Hematopoietic multipotent progenitor cell treated with erythropoietin and hydrocortisone succinate and interleukin-3 and kit ligand, for 6 days (in vitro differentiated cells): ENCODE measurements around the gene CCR6.
A peak's percentile ranks its signal among the peaks of the same experiment; 100 is the strongest.
"Not testable (repeated sequence)": the region's sequence is repeated elsewhere in the genome, so short reads cannot be mapped to it uniquely, and the experiment has no call there.

Experiments
- DNase-seq: peaks from one replicate; pipeline ENCODE4 v3.0.0-alpha.2; 2015

The CCR6 gene

DNA sequence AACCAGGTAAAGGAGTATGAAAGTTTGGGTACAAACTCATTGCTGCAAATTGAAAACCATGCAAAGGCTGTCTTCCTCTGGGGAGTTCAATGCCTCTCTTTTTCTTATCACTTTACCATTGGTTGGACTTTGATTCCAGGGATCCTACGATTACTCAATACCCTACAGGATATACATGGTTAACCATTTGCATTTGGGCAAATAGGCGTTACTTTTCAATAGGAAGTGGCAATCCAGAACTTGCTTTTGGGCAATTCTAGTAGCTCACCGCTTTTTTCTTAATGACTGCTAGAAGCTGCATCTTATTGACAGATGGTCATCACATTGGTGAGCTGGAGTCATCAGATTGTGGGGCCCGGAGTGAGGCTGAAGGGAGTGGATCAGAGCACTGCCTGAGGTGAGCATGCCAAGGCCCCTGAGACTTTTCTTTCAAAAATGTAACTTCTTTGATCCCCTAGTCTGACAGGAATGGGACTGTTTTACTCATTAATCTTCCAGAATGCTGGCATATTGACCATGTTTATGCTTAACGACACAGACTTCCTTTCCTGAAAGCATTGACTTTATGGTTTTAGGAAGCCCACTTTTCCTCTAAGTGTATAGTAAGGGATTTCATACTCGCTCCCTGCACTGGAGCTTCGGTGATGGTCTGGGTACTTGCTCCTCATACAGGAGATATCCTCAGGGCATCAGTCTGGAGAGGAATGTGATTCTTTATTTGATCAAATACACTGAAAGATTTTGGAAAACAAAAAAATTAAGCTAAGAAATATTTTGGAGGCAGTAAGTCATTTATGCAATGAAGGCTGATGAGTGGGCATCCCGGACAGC is at the start of gene CCR6:
CCR6 (plus strand) TSS at position 270 of the 831 bp plus-strand sequence. CDS start 13,039 bp downstream, outside the sequence.
- no peak for DNase-seq

DNA sequence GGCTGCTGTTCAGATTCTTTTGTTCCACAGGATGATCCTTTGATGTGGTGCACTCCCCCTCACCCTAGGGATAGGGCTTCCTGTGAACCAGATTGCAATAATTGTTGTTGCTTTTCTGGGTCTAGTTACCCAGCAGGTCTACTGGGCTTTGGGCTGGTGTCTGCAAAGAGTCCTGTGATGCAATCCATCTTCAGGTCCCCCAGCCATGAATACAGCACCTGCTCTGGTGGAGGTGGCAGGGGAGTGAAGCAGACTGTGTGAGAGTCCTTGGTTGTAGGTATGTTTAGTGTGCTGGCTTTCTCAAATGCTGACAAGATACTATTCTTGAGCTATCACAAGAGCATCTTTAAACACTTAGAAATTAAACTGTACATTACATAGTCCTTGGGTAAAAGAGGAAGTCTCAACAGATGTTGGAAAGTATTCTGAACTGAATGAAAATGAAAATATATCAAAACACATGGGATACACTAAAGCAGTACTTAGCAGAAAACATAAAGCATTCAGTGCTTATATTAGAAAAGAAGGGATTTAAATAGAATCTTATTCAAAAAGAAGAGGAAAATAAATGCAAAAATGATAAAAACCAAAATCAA is 49.1 kb upstream of the CCR6 start:
- no peak for DNase-seq

DNA sequence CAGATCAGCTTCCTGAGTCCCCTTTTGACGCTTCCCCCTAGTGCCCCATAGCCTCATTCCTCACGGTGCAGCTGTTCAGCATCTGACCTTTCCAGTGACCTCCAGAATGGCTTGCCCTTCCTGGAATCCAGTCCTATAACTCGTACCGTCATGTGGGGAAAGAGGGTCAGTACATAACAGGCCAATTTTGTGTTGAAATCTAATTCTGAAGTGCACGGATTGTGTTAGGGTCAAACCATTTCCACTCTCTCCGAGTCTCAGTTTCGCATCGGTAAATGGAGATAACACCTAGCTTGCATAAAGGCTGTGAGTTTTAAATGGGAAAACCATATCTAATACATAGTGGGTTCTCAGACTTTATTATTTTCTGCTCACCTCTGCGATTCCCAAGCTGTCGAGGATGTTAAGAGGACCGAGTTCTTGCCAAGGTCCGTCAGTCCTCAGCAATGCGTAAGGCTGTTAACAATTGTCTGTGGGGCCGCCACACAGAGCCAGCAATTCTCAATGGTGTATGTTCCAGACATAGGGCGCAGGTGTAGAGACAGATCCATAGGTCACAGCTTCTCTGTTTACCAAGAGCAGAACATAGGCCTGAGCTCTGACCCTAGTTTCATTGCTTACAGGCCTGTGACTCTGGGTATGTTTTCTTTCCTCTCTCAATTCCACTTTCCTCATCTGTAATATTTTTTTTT is 45.5 kb upstream of the CCR6 start:
- DNase-seq: no peak

DNA sequence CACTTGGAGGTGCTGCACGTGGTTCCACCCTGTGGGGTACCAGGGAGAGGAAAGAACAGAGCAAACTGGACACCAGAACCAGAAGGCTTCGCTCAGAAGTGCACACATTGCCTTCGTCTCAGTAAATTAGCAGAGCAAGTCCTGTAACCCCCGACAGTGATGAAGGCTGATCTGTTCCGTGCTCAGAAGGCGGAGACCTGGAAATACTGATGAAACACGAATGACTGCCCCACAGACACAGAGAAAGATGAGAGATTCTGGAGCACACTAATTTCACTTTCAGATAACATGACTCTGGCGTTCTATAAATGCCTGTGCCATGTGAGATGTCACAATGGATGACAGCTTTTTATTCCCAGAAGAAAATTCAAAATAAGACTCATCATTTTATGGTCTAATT is 44.2 kb upstream of the CCR6 start:
- no peak for DNase-seq

DNA sequence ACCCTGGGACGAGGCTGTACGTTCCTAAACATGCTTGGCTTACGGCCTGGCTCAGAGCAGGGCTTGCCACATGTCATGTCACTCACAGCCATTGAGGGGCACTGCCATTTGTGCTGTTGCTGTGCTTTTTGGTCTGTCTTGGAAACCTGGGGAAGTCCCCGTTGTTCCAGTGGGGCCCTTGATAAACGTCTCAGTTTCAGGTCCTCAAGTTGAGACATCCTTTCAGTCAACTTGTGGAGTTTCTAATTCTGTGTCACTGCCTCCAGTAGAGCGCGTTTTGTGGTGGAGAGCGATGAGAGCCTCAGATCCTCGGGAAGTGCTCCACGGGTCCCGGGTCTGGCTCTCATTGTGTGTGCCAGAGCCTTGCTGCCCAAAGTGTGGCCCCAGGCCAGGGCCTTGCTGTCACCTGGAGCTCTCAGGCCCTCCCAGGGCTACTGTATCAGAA is 43.0 kb upstream of the CCR6 start:
- no peak for DNase-seq

DNA sequence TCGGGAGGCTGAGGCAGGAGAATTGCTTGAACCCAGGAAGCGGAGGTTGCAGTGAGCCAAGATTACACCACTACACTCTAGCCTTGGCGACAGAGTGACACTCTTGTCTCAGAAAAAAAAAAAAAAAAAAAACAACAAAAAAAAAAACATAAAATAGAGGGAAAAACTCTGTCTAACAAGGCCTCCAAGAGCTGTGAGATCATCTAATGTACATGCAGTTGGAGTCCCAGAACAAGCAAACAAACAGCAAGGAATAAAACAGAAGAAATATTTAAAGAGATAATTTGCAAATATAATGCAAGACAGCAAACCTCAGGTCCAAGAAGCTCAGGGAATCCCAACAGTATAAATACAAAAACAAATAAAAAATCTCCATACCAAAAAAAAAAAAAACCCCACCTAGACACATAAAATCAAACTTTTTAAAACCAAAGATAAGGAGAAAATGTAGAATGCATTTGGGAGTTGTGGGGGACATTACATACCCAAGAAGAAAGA is 35.0 kb upstream of the CCR6 start:
- DNase-seq: no peak

DNA sequence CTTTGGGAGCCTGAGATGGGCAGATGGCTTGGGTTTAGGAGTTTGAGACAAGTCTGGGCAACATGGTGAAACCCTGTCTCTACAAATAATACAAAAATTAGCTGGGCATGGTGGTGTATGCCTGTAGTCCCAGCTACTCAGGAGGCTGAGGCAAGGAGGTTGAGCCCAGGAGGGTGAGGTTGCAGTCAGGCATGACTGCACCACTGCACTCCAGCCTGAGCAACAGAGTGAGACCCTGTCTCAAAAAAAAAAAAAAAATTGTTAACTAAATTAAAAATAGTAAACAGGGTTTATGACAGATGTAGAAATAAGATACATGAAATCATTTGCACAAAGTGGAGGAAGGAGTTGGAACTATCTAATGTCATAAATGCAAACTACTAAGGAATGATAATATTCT is 34.2 kb upstream of the CCR6 start:
- not testable (repeated sequence) for DNase-seq

DNA sequence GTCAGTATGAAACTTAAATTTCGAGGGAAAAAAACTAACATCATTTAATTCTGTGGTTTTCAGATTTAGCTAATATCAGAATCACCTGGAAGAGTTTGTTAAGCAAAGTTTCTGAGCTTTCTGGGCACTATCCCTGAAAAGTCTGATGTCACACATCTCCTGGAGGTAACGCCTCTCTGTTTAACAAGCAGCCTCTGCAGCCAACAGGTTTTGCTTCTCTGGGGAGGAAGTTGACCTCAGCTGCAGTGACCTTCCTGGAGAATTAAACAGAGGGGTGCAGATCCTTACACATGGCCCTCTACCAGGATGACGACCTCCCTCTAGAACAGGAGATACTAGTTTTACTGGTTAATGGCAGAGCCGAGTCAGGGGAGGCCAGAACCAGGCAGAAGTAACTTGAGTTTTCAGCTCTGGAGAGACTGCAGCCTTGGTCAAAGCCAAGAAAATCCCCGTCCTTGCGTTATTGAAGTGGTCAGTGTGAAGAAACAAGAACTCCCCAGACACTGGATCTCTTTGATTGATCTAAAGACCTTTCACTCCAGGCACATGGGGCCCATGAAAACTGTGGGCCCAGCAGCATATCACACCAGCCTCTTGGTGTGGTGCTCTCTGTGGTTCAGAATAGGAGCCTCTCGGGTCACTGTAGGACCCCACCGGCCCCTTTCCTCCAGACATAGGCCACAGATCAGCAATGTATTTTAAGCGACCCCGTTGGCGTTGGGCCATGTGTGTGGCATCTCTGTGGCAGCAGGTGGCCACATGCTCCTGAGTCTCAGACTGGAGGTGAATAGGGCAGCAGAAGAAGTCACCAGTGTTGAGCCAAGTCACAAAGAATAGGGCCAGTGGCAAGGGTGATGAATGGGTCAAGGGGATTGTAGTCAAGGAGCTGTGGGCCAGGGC is 33.4 kb upstream of the CCR6 start:
- no peak for DNase-seq

DNA sequence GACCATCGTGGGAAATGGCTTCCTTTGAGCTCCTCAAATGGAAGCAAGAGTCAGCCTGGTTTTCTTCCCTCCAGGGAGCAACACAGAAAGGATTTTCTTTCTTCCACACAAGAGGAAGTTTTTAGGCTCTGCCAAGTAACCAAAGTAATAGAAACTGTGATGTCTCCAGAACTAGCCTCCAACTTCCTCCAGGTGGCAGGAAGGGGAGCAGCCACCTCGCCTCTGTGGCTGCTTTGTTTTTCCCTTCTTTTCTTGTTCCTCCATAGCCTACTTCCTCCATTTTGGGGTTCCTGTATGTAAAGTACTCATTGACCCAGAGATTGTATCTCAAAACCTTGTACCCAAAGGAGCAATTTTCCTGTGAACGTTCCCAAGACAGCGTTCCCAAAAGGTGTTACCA is 32.7 kb upstream of the CCR6 start:
- no peak for DNase-seq

DNA sequence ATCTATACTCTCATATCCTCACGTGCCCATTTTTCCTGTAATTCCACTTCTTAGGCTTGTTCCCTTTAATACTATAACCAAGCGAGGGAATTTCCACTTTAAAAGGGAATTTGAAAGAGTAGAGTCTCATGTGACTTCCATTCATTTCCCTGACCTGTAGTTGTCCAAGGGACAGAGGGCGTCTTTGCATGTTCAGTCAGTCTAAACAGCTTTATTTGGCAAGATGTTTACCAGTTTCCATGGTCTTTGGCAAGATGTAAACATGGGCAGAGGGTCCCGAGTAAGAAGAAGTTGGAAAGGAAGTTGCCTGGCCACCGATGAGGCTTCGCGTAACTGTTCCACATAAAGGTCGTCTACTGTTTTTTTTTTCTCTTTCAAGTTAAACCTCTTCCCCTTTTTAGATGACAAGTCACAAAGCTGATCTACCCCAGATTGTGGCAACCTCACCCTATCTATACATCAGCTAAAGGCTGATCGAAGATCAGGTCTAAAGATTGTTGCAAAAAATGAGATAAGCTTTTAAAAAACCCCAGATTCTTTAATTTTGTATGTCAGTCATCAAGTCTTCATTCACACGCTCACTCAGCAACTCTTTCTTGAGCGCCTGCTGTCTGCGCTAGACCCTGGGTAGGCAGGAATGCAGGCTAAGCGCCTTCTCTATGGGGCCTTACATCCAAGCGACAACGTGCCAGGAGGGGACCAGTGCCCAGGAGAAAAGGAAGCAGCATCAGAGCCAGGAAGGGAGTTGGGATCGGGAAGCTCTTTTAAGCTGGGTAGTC is 31.7 kb upstream of the CCR6 start:
- peak; percentile 73 for DNase-seq

DNA sequence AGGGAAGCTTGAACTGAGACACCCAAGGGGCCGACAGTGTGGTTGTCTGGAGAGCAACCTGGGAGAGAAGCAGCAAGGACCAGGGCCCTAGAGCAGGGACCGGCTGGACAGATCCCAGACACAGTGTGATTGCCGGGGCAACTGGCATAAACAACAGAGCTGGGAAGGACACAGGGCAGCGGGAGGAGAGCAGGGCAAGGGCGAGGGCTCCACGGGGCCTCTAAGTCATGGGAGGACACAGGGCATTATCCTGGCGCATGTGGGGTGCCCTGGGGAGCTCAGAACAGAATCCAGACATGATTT is 31.1 kb upstream of the CCR6 start:
- no peak for DNase-seq

DNA sequence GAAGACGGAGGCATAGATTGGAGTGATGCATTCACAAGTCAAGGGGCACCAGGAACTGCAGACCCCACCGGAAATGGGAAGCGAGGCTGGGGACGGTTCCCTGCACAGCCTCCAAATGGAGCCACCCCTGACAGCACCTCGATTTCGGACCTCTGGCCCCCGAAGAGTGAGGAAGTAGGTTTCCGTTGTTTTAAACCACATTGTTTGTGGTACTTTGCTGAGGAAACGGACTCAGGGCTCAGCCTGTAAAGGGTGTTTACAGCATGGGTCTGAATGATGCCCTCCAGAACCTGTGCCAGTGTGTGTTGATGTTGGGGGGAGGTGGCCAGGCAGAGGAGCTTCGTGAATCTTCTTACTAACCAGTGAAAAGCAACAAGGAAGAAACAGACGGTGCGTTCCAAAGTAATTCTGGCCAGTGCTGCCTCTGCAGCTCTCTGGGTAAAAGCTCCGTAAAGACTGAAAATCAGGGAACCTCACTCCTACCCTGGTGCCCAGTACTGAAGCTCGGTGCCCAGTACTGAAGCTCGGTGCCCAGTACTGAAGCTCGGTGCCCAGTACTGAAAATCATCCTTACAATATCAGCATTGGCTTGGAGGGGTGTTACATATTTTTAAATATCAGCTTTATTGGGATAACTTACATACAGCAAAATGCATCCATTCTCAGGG is 30.1 kb upstream of the CCR6 start:
- DNase-seq: no peak

DNA sequence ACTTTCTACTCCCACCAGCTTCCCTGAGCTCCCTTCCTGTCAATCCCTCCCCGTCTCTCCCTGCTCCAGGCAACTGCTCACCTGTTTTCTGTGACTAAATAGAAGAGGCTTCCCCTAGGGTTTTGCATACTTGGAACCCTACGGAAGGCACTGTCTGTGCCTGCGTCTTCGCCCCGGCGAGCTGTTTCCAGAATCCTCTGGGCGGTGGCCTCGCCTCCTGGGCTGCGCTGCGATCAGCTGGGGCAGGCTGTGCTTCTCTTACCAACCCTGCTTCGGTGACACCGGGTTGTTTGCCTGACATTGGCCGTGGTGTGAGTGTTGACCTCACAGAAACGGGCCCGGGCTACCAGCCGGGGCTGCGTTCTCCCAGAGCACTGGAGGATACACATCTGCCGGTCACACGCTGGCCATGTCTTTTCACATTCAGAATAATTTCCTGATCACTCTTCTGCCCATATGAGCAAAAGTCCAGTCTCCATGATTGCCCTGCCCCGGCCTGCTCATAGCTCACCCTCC is 29.4 kb upstream of the CCR6 start:
- DNase-seq: no peak

DNA sequence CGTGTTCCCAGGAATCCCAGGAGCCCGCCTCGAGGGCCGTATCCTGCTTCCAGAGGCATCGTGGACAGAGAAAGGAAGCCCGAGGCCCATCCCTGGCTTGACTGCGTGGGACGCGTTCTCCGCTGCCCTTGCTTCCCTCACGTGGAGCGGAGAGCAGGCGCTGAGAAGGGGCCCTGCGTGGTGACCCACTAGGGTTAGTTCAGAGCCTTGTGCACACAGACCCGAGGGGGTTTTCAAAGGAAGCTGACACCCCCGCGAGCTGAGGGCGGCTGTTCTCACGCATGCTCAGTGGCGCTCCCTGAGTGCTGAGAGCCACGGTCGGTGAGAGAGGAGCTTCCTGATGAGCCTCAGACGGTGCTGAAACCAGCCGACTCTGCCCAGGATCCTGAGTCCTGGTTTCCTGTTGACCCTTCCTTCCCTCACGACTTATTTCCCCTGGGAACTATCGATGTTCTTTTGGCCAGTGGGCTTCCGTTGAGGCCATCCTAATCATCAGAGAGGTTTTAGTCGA is 28.9 kb upstream of the CCR6 start:
- DNase-seq: no peak

DNA sequence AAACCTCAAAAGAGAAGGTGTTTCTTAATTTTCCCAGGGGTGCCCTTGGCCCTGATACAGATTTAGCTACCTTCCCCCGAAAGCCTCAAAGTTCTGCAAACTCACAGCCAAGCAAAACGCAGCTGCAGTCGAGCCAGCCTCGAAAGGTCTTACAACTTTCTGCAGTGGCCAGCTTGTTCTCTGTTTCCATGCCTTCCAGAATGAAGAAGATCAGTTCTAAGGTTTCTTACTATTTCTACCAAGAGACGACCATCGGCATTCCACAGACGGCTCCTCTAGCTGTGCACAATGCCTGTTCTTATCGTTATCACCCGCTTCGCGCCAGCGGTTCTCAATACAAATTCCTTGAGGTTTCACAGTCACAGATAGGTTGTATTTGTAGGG is 28.5 kb upstream of the CCR6 start:
- no peak for DNase-seq

DNA sequence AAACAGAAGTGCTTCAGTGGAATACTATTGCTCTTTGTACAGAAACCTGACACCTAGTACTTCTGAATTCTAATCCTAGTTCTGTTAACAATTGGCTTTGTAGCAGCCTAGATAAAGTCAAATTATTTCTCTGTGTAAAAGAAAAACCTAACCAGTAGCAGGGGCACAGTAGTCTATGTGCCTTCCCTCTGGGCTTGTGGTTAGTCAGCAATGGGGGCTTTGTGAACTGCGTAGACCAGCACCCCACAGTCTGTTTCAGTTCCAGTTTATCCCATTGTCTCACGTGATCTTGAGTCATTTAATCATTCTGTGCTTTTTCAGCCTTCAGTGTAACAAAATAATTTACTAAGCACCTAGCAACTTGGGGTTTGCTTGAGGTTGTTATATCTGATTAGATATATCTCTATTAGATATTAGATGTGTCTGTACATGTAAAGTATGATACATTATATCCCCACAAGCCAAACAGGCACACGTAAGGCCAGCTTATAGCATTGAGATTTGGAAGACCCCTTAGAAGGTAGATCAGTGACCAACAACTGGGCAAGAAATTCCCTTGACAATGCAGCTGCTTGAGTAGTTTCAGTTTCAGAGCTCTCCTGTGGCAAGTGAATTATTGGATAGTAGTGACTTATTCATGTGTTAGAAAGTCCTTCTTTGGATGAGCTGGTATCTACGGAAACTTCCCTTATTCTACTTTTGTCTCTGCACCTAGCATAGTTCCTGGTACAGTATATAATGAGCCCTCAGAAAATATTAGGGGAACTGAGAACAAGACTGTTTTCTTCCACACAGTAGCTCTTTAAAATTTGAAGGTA is 27.9 kb upstream of the CCR6 start:
- DNase-seq: no peak

DNA sequence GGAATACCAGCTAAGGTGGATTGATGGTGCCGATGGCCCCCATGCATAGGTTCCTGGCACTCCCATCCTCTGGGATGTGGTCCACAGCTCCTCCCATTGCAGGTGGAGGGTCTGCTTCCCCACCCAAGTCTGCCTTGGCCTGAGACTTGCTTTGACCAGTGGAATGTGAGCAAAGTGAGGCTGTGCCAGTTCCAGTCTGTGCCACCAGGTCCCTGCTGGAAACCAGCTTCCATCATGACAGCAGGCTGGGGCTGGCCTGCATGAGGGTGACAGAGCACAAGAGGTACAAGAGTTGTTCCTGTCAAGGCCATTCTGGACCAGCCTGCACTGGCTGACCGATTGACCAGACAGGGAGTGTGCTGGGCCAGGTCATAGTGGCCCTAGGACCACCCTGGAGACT is 27.0 kb upstream of the CCR6 start:
- no peak for DNase-seq

DNA sequence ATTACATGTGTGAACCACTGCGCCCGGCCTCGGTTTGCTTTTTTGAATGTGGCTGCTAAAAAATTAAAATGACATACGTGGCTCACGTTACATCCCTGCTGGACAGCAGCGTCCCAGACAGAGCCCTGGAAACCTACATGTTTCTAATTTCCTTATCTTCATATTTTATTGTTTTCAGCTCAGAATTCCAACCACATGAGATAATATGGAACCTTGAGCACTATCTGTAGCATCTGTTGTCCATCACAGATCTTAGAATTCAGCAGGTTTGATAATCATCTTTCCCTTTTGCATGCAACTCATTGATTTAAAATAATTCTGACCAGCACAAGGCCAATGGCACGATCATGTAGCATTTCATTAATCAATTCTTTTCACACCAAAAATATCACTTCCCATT is 25.9 kb upstream of the CCR6 start:
- DNase-seq: no peak

DNA sequence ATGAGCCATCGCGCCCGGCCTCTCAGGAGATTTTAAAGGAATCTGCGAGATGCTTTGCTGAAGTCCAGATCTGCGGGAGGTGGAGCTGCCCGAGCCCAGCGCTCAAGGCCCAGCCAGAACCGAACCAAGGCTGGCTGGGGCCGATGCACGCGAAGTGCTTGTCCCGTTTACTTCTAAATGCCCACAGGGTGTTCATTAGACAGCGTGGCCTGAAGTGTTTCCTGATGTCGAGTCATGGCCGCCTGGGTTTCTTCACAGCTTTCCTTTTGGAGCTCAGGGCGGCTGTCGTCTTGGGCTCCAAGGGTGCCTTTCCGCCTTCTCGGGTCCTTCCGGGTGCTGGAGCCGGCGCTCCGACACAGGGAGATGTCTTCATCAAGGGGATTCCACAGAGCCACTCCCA is 25.1 kb upstream of the CCR6 start:
- no peak for DNase-seq

DNA sequence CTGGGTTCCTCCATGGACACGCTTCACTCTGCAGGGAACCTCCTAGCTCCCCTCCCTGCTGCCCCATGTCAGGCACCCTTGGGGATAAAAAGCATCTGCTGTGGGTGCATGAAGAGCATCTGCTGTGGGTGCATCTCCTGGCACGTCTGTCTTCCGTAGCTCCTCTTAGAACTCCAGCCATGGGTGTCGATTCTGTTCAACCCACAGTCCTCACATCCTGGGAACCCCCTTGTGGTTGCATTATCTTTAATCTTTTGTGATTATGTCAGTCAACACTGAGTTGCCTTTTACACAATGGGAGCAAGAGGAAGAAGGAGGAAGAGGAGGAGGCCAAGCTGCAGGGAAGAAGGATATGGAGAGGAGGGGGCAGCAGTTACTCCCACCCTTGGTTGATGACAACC is 24.1 kb upstream of the CCR6 start:
- DNase-seq: no peak
